Left ventricle myocardium inferior (tissue), 1 donor: ENCODE measurements around the gene LCE1C. TPM values are rescaled to one million over a fixed set of nuclear protein-coding genes. Genes with fewer than 3 reads are reported as not detected.

Experiments used
- DNase-seq: peaks from one replicate; pipeline ENCODE4 v3.0.0-alpha.2; 2020
- H3K27ac ChIP-seq: fragments of 200-600 bp; replicated peaks from 2 replicates; pipeline ENCODE4 v1.8.0; 2021
- H3K27me3 ChIP-seq: fragments of 200-600 bp; 2 replicates; pipeline ENCODE4 v1.8.0; 2021; ENCODE audit warnings: low read depth
- H3K36me3 ChIP-seq: fragments of 200-600 bp; 2 replicates; pipeline ENCODE4 v1.8.0; 2021
- H3K4me1 ChIP-seq: fragments of 200-600 bp; 2 replicates; pipeline ENCODE4 v1.8.0; 2021
- H3K4me3 ChIP-seq: fragments of 200-600 bp; 2 replicates; pipeline ENCODE4 v1.8.0; 2021; ENCODE audit warnings: mild to moderate bottlenecking, moderate library complexity
- H3K9me3 ChIP-seq: fragments of 200-600 bp; replicated peaks from 2 replicates; pipeline ENCODE4 v1.8.0; 2021
- intact Hi-C: fragments of 100-400 bp; cut with micrococcal nuclease; formaldehyde crosslinking; loops from one replicate; pipeline ENCODE4 v1.11.0; 2022
- total RNA-seq: library from RNA; stranded (reverse); fragmentation: NEBNext Ultra II Directional; extraction: Animal tissue kit (Norgen Biotek cat#: 25700); gene quantifications from one replicate; pipeline ENCODE4 v1.2.1, GENCODE V29; 2021
- TF ChIP-seq, protein P1 (sequence below): fragments of 200-600 bp; IDR thresholded peaks from 2 replicates; pipeline ENCODE4 v1.8.0; 2021; ENCODE audit warnings: antibody characterized with exemption, mild to moderate bottlenecking, borderline replicate concordance
- donor health status: DM: no; HTN: yes; CAD: no; lungs with severe emphysema.

Gene LCE1C
- total RNA-seq, 1 donor from 2014 or later = not detected

DNA sequence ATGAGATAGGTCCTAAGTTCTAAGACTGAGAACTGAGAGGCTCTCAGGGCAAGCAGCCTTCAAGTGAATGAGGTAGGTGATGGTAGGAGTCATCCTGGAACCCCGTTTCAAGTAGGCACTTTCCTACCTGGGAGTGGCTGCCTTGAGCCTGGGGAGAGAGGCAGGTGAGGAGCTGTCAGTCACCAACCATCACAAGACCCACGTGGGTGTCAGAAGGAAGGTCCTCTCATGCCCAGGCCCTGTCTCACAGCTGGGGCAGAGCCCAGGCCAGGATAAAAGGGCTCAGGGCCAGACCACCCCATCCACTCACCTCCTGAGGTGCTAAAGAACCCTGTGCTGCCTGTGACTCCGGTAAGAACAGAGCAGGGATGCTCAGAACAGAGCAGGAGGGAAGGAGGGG, 10.0 kb downstream of the LCE1C start, which contains the start of gene LCE1D:
LCE1D (plus strand) TSS at position 301 of the 400 bp plus-strand sequence. CDS start 1,074 bp downstream, outside the sequence.
- no peak within 1 kb of the TSS for H3K27ac ChIP-seq
- intact Hi-C loops = no loop called here
- TF ChIP-seq, protein P1, sequence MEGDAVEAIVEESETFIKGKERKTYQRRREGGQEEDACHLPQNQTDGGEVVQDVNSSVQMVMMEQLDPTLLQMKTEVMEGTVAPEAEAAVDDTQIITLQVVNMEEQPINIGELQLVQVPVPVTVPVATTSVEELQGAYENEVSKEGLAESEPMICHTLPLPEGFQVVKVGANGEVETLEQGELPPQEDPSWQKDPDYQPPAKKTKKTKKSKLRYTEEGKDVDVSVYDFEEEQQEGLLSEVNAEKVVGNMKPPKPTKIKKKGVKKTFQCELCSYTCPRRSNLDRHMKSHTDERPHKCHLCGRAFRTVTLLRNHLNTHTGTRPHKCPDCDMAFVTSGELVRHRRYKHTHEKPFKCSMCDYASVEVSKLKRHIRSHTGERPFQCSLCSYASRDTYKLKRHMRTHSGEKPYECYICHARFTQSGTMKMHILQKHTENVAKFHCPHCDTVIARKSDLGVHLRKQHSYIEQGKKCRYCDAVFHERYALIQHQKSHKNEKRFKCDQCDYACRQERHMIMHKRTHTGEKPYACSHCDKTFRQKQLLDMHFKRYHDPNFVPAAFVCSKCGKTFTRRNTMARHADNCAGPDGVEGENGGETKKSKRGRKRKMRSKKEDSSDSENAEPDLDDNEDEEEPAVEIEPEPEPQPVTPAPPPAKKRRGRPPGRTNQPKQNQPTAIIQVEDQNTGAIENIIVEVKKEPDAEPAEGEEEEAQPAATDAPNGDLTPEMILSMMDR = no peak

DNA sequence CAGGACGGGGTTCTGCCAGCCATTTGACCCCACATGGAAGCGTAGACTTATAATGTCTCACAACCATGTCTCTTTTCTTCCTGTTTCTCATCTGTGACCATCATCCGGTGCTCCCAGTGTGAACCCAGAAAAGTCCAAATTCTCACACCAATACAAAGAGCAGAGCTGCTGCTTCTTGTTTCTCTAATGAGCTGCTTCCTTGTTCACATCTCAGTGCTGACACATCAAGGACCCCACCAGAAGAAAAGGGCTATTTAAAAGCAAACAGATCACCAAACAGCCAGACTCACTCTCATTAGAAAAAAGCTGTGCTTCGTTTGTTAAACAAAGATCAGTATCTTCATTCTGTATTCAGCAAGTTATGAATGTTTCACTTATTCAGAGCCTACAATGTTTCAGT, 10.8 kb downstream of the LCE1C start:
- Histone ChIP-seq H3K4me3 (no peak overlapping the region), H3K27ac (no peak overlapping the region), H3K9me3 (no peaks in the 10 kb centered on the region), H3K4me1 (no peaks in the 10 kb centered on the region), H3K36me3 (no peaks in the 10 kb centered on the region), H3K27me3 (no peaks in the 10 kb centered on the region)
- TF ChIP-seq, protein P1 = no peak
- no peak for DNase-seq
- intact Hi-C loops = no loop called here

More for the DNA sequence above, 10.0 kb downstream of the LCE1C start, which contains the start of gene LCE1D:
- Histone ChIP-seq H3K4me3 (no peak within 1 kb of the TSS), H3K27me3 (peaks cover 1% of the 10 kb centered on the region), H3K4me1 (no peaks in the 10 kb centered on the region), H3K36me3 (no peaks in the 10 kb centered on the region), H3K9me3 (no peaks in the 10 kb centered on the region)
- DNase-seq = no peak

DNA sequence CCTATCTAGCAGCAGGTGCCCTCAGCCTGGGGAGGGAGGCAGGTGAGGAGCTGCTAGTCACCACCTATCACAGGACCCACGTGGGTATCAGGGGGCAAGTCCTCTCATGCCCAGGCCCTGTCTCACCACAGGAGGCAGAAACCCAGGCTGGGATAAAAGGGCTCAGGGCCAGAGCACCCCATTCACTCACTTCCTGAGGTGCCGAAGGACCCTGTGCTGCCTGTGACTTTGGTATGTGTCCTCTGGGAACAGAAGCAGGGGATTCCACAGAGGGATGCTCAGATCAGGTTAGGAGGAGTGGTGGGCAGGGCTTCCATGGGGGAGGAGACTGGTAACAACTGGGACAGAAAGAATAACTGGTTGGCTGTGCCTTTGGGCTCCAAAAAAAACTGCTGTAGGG, 20.4 kb downstream of the LCE1C start, which contains the start of gene LCE1E:
LCE1E (plus strand) TSS at position 181 of the 400 bp plus-strand sequence. CDS start 1,043 bp downstream, outside the sequence.
- no peaks in the 10 kb centered on the region for H3K36me3 ChIP-seq
- intact Hi-C loops = no loop called here
- TF ChIP-seq, protein P1 = no peak

DNA sequence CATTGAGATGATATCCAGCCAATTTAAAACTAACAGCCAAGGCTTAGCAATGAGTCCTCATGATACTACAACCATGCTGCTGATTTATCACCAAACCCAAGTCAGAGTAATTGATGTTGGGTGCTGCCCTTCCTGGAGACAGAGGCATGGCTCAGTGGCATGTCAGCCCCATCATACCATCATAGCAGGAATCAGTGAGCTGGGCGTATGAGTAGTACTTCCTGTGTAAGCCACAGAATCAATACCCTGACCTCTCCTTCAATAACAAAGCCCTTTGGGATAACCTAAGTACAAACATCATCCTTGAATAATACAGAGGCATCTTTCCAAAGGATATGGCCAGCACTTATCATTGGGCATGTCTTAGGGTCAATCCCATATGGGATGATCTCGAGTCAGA, 23.4 kb downstream of the LCE1C start:
- H3K27ac ChIP-seq = no peak overlapping the region
- H3K4me3 ChIP-seq = no peak overlapping the region
- H3K4me1 ChIP-seq = no peaks in the 10 kb centered on the region
- intact Hi-C loops = no loop called here
- no peaks in the 10 kb centered on the region for H3K36me3 ChIP-seq
- TF ChIP-seq, protein P1 = no peak
- DNase-seq = no peak
- peaks cover 53% of the 10 kb centered on the region for H3K27me3 ChIP-seq
- H3K9me3 ChIP-seq = no peaks in the 10 kb centered on the region

More for the DNA sequence above, 20.4 kb downstream of the LCE1C start, which contains the start of gene LCE1E:
- no peaks in the 10 kb centered on the region for H3K4me1 ChIP-seq
- H3K27me3 ChIP-seq = peaks cover 63% of the 10 kb centered on the region
- H3K27ac ChIP-seq = no peak within 1 kb of the TSS
- no peak within 1 kb of the TSS for H3K4me3 ChIP-seq
- no peak for DNase-seq
- H3K9me3 ChIP-seq = no peaks in the 10 kb centered on the region

DNA sequence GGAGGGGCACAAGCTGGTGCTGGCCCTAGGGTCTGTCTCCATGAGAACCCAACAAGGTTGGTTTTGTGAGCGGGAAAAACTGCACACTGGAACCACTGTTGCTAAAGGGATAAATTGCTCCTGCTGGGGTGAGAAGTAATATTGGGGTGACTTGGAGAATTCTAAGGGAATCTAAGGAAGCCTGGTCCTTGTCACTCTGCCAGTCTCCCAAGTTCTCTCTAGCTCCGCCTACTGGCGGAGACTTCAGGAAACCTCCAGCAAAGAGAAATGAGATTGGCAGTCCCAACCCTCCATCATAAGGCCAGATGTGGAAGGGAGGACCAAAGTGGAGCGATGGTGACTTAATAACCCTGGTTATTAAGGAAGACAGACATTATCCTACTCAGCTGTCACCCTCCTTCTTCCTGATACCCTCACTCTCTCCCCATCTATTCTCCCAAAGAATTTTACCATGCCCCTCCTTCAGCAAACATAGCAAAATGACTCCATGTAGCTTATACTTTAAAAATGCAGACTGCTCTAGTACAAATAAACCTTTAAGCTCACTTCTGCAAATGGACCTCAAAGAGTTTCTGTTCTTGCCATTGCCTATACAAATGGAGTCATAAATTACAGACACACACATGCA, 28.8 kb downstream of the LCE1C start:
- H3K9me3 ChIP-seq = peaks cover 3% of the 10 kb centered on the region
- TF ChIP-seq, protein P1 = no peak
- H3K27ac ChIP-seq = no peak overlapping the region
- H3K4me1 ChIP-seq = no peaks in the 10 kb centered on the region
- intact Hi-C loops = no loop called here
- H3K36me3 ChIP-seq = no peaks in the 10 kb centered on the region
- no peak overlapping the region for H3K4me3 ChIP-seq
- H3K27me3 ChIP-seq = peaks cover 22% of the 10 kb centered on the region
- DNase-seq = no peak
